OCI-LY7 (cell line): Measurements from ENCODE around the gene NUDT21. TPM values are rescaled to one million over a fixed set of nuclear protein-coding genes. Genes with fewer than 3 reads are reported as not detected.
"Not testable (repeated sequence)": the region's sequence is repeated elsewhere in the genome, so short reads cannot be mapped to it uniquely, and the experiment has no call there.

ENCODE experiments used
- BruUV-seq: library from RNA; stranded (reverse); fragments of 400-500 nt; replicated peaks from 2 replicates; lab custom pipeline; 2021; lab: Mats Ljungman, UMichigan
- CTCF ChIA-PET: fragments of 300-600 bp; sonication (Branson Sonifier 250); formaldehyde crosslinking; loops from one replicate; lab custom pipeline; 2022; ENCODE audit warnings: antibody characterized with exemption; ENCODE audit not compliant: unreplicated experiment; lab: Charles Lee
- POLR2A ChIA-PET: fragments of 300-600 bp; sonication (Branson Sonifier 250); formaldehyde crosslinking; loops from one replicate; lab custom pipeline; 2022; ENCODE audit warnings: antibody characterized with exemption; lab: Charles Lee
- DNase-seq: peaks from one replicate; pipeline ENCODE4 v3.0.0-alpha.2; 2015; ENCODE audit warnings: low spot score
- H2AFZ ChIP-seq: fragments of 200-600 bp; sonication (generic), shearing (Covaris generic); 2 replicates; pipeline ENCODE4 v1.6.1; 2014; ENCODE audit warnings: mild to moderate bottlenecking, antibody characterized with exemption, low read length, moderate library complexity
- H3K27ac ChIP-seq: fragments of 200-600 bp; sonication (generic); 2 replicates; pipeline ENCODE4 v1.5.1; 2014; ENCODE audit warnings: mixed run types, low read depth, mild to moderate bottlenecking, moderate library complexity, low read length, inconsistent platforms; ENCODE audit not compliant: poor library complexity, severe bottlenecking
- H3K36me3 ChIP-seq: fragments of 200-600 bp; sonication (generic); 2 replicates; pipeline ENCODE4 v1.6.1; 2014; ENCODE audit warnings: mild to moderate bottlenecking, antibody characterized with exemption, low read length, moderate library complexity, mixed read lengths; ENCODE audit not compliant: insufficient read depth
- H3K4me1 ChIP-seq: fragments of 200-600 bp; sonication (generic); 2 replicates; pipeline ENCODE4 v1.5.1; 2014; ENCODE audit warnings: mild to moderate bottlenecking, low read length; ENCODE audit not compliant: insufficient read depth, poor library complexity, severe bottlenecking
- H3K4me2 ChIP-seq: fragments of 200-600 bp; sonication (generic); 2 replicates; pipeline ENCODE4 v1.6.1; 2014; ENCODE audit warnings: mild to moderate bottlenecking, low read length
- H3K4me3 ChIP-seq: fragments of 200-600 bp; sonication (generic); 2 replicates; pipeline ENCODE4 v1.5.1; 2014; ENCODE audit warnings: mild to moderate bottlenecking, low read depth, low read length; ENCODE audit not compliant: poor library complexity, severe bottlenecking
- H3K79me2 ChIP-seq: fragments of 200-600 bp; sonication (generic); 2 replicates; pipeline ENCODE4 v1.6.1; 2016; ENCODE audit warnings: low read depth, mild to moderate bottlenecking, low read length, moderate library complexity, mixed read lengths; ENCODE audit not compliant: insufficient read depth
- H3K9me2 ChIP-seq: fragments of 200-600 bp; sonication (generic); 2 replicates; pipeline ENCODE4 v1.6.1; 2016; ENCODE audit warnings: mild to moderate bottlenecking, low read length, mixed read lengths; ENCODE audit not compliant: insufficient read depth
- H3K9me3 ChIP-seq: fragments of 200-600 bp; sonication (generic); 2 replicates; pipeline ENCODE4 v1.6.1; 2014; ENCODE audit warnings: mild to moderate bottlenecking, mixed run types, low read length, mixed read lengths
- H4K20me1 ChIP-seq: fragments of 200-600 bp; sonication (generic); 2 replicates; pipeline ENCODE4 v1.6.1; 2014; ENCODE audit warnings: mild to moderate bottlenecking, antibody characterized with exemption, low read length, moderate library complexity, mixed read lengths; ENCODE audit not compliant: insufficient read depth
- EZH2phosphoT487 ChIP-seq: fragments of 200-600 bp; sonication (generic); IDR thresholded peaks from 2 replicates; pipeline ENCODE4 v1.6.1; 2018; ENCODE audit warnings: low read depth, borderline replicate concordance, mild to moderate bottlenecking, mixed run types, antibody characterized with exemption, low read length, moderate library complexity, mixed read lengths
- intact Hi-C: fragments of 100-400 bp; cut with micrococcal nuclease; formaldehyde crosslinking; loops from one replicate; pipeline ENCODE4 v1.10.0; 2022; ENCODE audit not compliant: unreplicated experiment
- total RNA-seq, 2 experiments: library from RNA; depleted of rRNA in 1 of 2; stranded (reverse); fragments of >200 nt in 1 of 2; shearing (Covaris generic) in 1 of 2; gene quantifications; 2 replicates each; pipeline ENCODE4 v1.2.3, GENCODE V29; 2014 to 2022
- TF ChIP-seq, protein P1 (sequence below): fragments of 200-600 bp; sonication (generic); conservative IDR thresholded peaks from 2 replicates; pipeline ENCODE4 v1.5.1; 2014; ENCODE audit warnings: mild to moderate bottlenecking, antibody characterized with exemption, low read length, moderate library complexity, mixed read lengths

NUDT21 gene
- total RNA-seq, 2 experiments from 2014 or later, result 229 to 273 TPM

DNA sequence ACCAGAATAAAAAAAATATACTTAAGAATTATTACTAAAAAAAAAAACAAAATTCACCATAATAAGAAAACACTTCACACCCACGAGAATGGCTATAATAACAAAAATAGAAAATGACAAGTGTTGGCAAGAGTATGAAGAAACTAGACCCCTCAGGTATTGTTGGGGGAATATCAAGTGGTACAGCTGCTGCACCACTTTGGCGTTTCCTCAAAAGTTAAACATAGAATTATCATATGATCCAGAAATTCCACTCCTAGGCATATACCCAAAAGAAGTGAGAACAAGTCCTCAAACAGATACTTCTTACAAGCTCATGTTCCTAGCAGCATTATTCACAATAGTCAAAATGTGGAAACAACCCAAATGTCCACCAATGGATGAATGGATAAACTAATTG is 52.1 kb downstream of the NUDT21 start:
- H3K79me2 ChIP-seq, result no peaks in the 10 kb centered on the region
- intact Hi-C loops, result no loop called here
- H3K27ac ChIP-seq, result no peak overlapping the region
- CTCF ChIA-PET, result no interaction called here
- POLR2A ChIA-PET, result interaction anchor here (0.9 kb wide), 1 partner anchor 22 kb away, joined by 4 read pairs; no protein-coding TSS in a partner anchor
- H3K36me3 ChIP-seq, result peaks cover 55% of the 10 kb centered on the region
- no peak for DNase-seq
- H2AFZ ChIP-seq, result no peak overlapping the region
- no peaks in the 10 kb centered on the region for H3K4me1 ChIP-seq
- H3K9me3 ChIP-seq, result no peaks in the 10 kb centered on the region
- BruUV-seq, result no TSS peak
- no peaks in the 10 kb centered on the region for H3K9me2 ChIP-seq
- no peak overlapping the region for H3K4me2 ChIP-seq
- no peaks in the 10 kb centered on the region for H4K20me1 ChIP-seq
- H3K4me3 ChIP-seq, result no peak overlapping the region
- TF ChIP-seq, protein P1, sequence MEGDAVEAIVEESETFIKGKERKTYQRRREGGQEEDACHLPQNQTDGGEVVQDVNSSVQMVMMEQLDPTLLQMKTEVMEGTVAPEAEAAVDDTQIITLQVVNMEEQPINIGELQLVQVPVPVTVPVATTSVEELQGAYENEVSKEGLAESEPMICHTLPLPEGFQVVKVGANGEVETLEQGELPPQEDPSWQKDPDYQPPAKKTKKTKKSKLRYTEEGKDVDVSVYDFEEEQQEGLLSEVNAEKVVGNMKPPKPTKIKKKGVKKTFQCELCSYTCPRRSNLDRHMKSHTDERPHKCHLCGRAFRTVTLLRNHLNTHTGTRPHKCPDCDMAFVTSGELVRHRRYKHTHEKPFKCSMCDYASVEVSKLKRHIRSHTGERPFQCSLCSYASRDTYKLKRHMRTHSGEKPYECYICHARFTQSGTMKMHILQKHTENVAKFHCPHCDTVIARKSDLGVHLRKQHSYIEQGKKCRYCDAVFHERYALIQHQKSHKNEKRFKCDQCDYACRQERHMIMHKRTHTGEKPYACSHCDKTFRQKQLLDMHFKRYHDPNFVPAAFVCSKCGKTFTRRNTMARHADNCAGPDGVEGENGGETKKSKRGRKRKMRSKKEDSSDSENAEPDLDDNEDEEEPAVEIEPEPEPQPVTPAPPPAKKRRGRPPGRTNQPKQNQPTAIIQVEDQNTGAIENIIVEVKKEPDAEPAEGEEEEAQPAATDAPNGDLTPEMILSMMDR, result no peak
- TF ChIP-seq EZH2phosphoT487, result no peak

DNA sequence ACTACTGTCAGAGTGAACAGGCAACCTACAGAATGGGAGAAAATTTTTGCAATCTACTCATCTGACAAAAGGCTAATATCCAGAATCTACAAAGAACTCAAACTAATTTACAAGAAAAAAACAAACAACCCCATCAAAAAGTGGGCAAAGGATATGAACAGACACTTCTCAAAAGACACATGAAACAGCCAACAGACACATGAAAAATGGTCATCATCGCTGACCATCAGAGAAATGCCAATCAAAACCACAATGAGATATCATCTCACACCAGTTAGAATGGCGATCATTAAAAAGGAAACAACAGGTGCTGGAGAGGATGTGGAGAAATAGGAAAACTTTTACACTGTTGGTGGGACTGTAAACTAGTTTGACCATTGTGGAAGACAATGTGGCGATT is 54.4 kb downstream of the NUDT21 start:
- POLR2A ChIA-PET, result not testable (repeated sequence)

DNA sequence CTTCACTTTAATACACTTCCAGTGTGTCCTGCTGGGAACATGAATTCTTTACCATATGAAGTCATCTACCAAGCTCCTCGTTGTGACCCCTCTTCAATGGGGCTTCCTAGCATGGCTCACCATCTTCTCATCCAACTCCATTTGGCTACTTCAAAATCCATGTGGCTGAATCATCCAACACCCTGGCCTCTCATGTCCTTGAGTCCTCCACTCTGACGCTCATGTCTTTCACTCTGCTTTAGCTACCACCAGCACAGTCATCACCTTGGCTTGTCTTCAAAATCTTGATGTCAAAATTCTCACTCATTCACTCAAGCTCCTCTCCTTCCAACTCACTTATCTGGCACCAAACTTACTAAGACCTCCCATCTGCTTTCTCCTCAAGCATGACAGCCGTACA is 61.6 kb downstream of the NUDT21 start:
- no peaks in the 10 kb centered on the region for H3K79me2 ChIP-seq
- no TSS peak for BruUV-seq
- H3K4me1 ChIP-seq, result no peaks in the 10 kb centered on the region
- TF ChIP-seq, protein P1, result no peak
- TF ChIP-seq EZH2phosphoT487, result no peak
- POLR2A ChIA-PET, result interaction anchor here (1.4 to 1.7 kb wide), 2 partner anchors 12 to 19 kb away, joined by 3 to 8 read pairs; no protein-coding TSS in a partner anchor
- intact Hi-C loops, result no loop called here
- H4K20me1 ChIP-seq, result no peaks in the 10 kb centered on the region
- H3K27ac ChIP-seq, result no peak overlapping the region
- no peak overlapping the region for H2AFZ ChIP-seq
- H3K4me2 ChIP-seq, result no peak overlapping the region
- no peaks in the 10 kb centered on the region for H3K9me3 ChIP-seq
- CTCF ChIA-PET, result no interaction called here
- H3K36me3 ChIP-seq, result peaks cover 67% of the 10 kb centered on the region
- DNase-seq, result no peak
- H3K4me3 ChIP-seq, result no peak overlapping the region
- H3K9me2 ChIP-seq, result no peaks in the 10 kb centered on the region

More for the DNA sequence above, 54.4 kb downstream of the NUDT21 start:
- DNase-seq, intact Hi-C loops, H3K9me3 ChIP-seq, H3K27ac ChIP-seq, H3K9me2 ChIP-seq, H3K79me2 ChIP-seq, H3K4me2 ChIP-seq, H3K4me1 ChIP-seq, H4K20me1 ChIP-seq, H2AFZ ChIP-seq, H3K4me3 ChIP-seq, CTCF ChIA-PET, BruUV-seq: not testable (repeated sequence)
- H3K36me3 ChIP-seq, result peaks cover 35% of the 10 kb centered on the region
